GM12864 (cell line): Measurements from ENCODE around the gene MIA2.
"Not testable (repeated sequence)": the region's sequence is repeated elsewhere in the genome, so short reads cannot be mapped to it uniquely, and the experiment has no call there.

Source experiments
- DNase-seq: peaks from one replicate; pipeline ENCODE4 v3.0.0-alpha.2; 2011; ENCODE audit warnings: low read depth
- H3K4me3 ChIP-seq: 2 replicates; pipeline ENCODE4 v1.5.1; 2011; ENCODE audit warnings: mild to moderate bottlenecking, low read depth, low read length, control low read depth
- TF ChIP-seq, protein P1 (sequence below): IDR thresholded peaks from 2 replicates; pipeline ENCODE4 v1.5.1; 2011; ENCODE audit warnings: low read depth, mild to moderate bottlenecking, moderate library complexity, low read length, control low read depth, inconsistent platforms; ENCODE audit errors: missing control alignments

The MIA2 gene

DNA sequence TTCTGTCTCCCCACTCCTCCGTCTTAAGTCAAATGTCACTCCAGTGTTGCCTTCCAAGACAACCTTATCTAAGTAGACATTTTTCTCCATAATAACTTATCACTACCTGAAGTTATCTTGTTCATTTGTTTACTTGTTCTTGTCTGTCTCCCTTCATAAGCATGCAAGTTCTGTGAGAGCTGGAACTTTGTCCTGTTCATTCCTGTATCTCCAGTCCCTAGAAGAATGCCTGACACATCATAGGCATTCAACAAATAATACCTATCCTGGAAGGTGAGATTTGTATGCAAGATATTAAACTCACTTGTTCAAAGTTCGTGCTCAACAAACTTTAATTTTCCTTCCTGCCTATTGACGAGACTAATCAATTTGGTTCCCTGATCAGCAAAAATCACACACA is 5.7 kb upstream of the MIA2 start:
- TF ChIP-seq, protein P1, sequence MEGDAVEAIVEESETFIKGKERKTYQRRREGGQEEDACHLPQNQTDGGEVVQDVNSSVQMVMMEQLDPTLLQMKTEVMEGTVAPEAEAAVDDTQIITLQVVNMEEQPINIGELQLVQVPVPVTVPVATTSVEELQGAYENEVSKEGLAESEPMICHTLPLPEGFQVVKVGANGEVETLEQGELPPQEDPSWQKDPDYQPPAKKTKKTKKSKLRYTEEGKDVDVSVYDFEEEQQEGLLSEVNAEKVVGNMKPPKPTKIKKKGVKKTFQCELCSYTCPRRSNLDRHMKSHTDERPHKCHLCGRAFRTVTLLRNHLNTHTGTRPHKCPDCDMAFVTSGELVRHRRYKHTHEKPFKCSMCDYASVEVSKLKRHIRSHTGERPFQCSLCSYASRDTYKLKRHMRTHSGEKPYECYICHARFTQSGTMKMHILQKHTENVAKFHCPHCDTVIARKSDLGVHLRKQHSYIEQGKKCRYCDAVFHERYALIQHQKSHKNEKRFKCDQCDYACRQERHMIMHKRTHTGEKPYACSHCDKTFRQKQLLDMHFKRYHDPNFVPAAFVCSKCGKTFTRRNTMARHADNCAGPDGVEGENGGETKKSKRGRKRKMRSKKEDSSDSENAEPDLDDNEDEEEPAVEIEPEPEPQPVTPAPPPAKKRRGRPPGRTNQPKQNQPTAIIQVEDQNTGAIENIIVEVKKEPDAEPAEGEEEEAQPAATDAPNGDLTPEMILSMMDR, result no peak
- no peak overlapping the region for H3K4me3 ChIP-seq
- DNase-seq, result no peak

DNA sequence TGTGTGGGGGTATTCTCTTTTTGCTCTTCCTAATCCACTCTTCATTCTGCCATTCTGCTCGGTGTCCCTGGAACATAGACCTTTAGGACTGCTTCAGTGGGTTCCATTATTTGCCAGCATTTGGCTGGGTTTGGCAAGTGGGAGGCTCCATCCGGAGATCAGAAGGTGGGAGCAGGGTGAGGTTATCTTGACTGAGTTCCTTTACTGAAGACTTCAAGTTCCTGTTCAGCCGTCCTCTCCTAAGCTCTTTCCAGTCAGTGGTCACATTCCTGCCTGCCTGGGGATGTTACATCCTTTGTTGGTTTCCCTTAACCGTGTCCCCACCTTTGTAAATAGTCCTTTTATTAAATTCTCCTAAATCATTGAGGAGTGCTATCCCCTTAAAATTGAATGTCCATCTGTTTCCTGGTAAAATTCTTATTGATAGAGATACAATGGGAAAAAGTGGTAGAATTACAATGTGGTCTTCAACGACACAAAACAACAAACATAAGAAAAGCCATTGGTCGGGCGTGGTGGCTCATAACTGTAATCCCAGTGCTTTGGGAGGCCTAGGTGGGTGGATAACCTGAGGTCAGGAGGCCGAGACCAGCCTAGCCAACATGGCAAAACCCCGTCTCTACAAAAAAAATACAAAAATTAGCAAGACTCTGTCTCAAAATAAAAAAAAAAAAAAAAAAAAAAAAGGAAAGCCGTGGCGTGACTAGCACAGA is 5.0 kb upstream of the MIA2 start:
- no peak overlapping the region for H3K4me3 ChIP-seq
- no peak for DNase-seq
- TF ChIP-seq, protein P1, result no peak

DNA sequence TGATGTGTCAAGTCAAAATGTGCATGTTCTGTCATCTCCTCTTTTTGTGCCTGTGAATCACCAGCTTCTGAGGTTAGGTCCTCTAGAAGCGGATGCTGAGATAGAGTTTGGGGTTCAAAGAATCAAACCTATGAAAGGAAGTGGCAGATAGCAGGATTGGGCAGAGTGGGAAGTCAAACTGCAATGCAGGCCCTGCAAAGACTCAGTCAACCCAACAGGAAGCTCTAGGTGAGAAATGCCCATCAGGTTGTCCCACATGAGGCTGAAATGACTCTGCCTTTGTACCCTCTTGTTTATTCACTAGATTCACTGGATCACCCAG is 4.5 kb upstream of the MIA2 start:
- no peak for DNase-seq
- TF ChIP-seq, protein P1, result no peak
- no peak overlapping the region for H3K4me3 ChIP-seq

DNA sequence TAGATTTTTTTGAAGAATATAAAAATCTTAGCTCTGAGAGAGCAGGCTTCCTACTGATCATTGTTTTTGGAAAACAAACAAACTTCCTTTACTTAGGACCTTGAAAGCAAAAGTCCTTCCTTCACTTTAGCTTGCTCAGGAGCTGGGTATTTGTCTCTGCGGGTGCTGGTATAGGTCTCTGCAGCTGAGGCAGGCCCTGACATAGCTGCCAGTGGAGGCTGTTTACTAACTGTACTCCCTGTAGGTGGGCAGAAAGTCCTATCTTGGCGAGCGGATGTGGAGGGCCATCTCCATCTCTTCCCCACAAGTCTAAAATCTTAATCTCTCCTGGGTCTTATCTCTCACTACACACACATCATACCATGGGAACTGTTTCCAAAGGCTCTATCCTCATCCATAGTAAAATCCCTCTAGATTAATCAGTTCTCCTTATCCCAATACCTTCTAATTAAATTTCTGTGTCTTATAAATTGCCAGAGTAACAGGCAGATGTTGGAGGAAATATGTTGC is 4.1 kb upstream of the MIA2 start:
- DNase-seq, result no peak
- H3K4me3 ChIP-seq, result no peak overlapping the region
- TF ChIP-seq, protein P1, result no peak

DNA sequence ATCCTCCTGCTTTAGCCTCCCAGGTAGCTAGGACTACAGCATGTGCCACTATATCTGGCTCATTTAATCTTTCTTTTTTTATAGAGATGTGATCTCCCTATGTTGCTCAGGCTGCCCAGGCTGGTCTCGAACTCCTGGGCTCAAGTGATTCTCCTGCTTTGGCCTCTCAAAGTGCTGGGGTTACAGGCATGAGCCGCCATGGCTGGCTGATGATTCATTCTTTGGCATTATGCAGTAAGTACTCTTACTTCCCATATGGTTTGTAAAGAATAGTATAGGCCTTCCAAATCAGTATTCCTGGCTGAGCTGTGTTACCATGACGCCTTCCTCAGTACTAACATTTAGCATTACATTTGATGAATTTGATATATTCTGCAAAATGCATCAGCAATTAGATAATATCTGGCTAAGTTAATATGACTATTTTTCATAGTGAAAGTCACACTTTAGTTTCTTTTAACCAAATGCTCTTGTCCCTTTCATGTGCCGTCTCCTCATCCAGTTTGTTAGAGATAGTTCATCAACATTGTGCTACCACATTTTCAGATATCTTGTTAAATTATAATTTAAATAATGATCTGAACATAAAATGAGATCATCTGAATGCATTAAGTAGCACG is 3.2 kb upstream of the MIA2 start:
- no peak for DNase-seq
- TF ChIP-seq, protein P1, result no peak
- no peak overlapping the region for H3K4me3 ChIP-seq

DNA sequence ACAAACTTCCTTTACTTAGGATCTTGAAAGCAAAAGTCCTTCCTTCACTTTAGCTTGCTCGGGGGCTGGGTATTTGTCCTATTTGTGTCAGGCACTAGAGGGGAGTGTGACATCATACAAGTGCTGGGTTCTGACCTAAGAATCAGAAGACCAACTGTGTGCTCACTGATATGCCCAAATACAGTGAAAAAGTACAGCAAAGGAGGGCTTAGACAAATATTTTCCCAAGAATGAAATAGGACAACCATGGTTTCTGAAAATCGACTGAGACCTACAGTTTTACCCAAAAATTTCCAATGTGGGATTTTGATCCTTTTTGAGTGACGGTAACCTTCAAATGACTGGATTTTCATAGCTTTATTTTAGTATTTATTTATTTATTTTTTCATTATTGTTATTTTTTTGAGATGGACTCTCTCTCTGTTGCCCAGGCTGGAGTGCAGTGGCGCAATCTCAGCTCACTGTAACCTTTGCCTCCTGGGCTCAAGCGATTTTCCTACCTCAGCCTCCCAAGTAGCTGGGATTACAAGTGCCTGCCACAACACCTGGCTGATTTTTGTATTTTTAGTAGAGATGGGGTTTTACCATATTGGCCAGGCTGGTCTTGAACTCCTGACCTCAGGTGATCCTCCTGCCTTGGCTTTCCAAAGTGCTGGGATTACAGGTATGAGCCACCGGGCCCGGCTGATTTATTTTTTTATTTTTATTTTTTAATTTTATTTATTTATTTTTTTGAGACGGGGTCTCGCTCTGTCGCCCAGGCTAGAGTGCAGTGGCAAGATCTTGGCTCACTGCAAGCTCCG is 1.8 kb upstream of the MIA2 start:
- TF ChIP-seq, protein P1, result peak; percentile 31
- DNase-seq, result peak; percentile 37
- H3K4me3 ChIP-seq, result not testable (repeated sequence)
